Measurements from ENCODE around the gene ZNF618.

- TF ChIP-seq CTCF (conservative IDR thresholded peaks at IDR 0.05 in 1 of 2, IDR thresholded peaks at IDR 0.05 in 1 of 2; ENCODE audit: extremely low read depth in 1 of 2, insufficient read depth in 1 of 2, low read depth in 1 of 2, low read length in 2 of 2) (no peak), EZH2 (IDR thresholded peaks at IDR 0.05; ENCODE audit: borderline replicate concordance, low read length) (no peak)
Observed at GRCh38 chr9:114027863-114028465, 151.9 kb downstream of the ZNF618 start.

All from mammary epithelial cell (primary cell).